B cell (primary cell): ENCODE measurements around the gene PDE4B. TPM values are rescaled to one million over a fixed set of nuclear protein-coding genes. Genes with fewer than 3 reads are reported as not detected.

Experiments used
- ATAC-seq: fragments of 200-7000 bp; cut with Tn5 transposase; one replicate; pipeline ENCODE4 v1.10.0; 2021; ENCODE audit warnings: low read depth, mild to moderate bottlenecking, moderate number of reproducible peaks, moderate library complexity
- CTCF ChIA-PET: fragments of 350-600 bp; sonication (Branson Sonifier 250); formaldehyde crosslinking; loops from one replicate; lab custom pipeline; 2021; ENCODE audit warnings: antibody characterized with exemption, inconsistent platforms; lab: Charles Lee
- POLR2A ChIA-PET: fragments of 350-600 bp; sonication (Branson Sonifier 250); formaldehyde crosslinking; loops from one replicate; lab custom pipeline; 2021; ENCODE audit warnings: antibody characterized with exemption; lab: Charles Lee
- DNase-seq: peaks from one replicate; pipeline ENCODE4 v3.0.0; 2013
- H2AFZ ChIP-seq: 2 replicates; pipeline ENCODE4 v1.6.1; 2012; ENCODE audit warnings: mild to moderate bottlenecking, low read depth, low read length; ENCODE audit not compliant: insufficient read depth, poor library complexity, severe bottlenecking
- H3K27ac ChIP-seq, 2 donors: 1 replicate in 1 of 2; 2 replicates in 1 of 2; pipeline ENCODE4 v1.5.1; 2012 to 2013; ENCODE audit warnings: low read length in 2 of 2, mild to moderate bottlenecking in 2 of 2, moderate library complexity in 1 of 2
- H3K27me3 ChIP-seq, 4 experiments: fragments of 200-600 bp in 1 of 4; sonication (generic) in 1 of 4; replicated peaks in 1 of 4; 1 replicate in 2 of 4; 2 replicates in 2 of 4; pipeline versions ENCODE4 v1.6.1 to v1.7.0; 2013 to 2016; ENCODE audit warnings: low read length in 3 of 4, mild to moderate bottlenecking in 2 of 4, mixed read lengths in 1 of 4, moderate library complexity in 1 of 4; ENCODE audit not compliant: insufficient read depth in 4 of 4, control insufficient read depth in 3 of 4; ENCODE audit errors: control extremely low read depth in 1 of 4
- H3K36me3 ChIP-seq, 2 experiments: replicated peaks in 1 of 2; 1 replicate in 1 of 2; 2 replicates in 1 of 2; pipeline versions ENCODE4 v1.6.1 to v1.7.1; 2013; ENCODE audit warnings: low read length in 1 of 2; ENCODE audit not compliant: insufficient read depth in 2 of 2, control insufficient read depth in 1 of 2; ENCODE audit errors: control extremely low read depth in 1 of 2, extremely low read depth in 1 of 2
- H3K4me1 ChIP-seq, 2 donors: fragments of 200-600 bp in 1 of 2; sonication (generic) in 1 of 2; 1 replicate in 1 of 2; 2 replicates in 1 of 2; pipeline versions ENCODE4 v1.5.1 to v1.6.1; 2013 to 2017; ENCODE audit warnings: low read length in 2 of 2; ENCODE audit not compliant: control insufficient read depth in 2 of 2, insufficient read depth in 2 of 2
- H3K4me2 ChIP-seq: replicated peaks from 2 replicates; pipeline ENCODE3; 2012; ENCODE audit warnings: mild to moderate bottlenecking, low read depth, low read length; ENCODE audit not compliant: poor library complexity, severe bottlenecking
- H3K4me3 ChIP-seq, 5 experiments: fragments of 200-600 bp in 1 of 5; sonication (generic) in 1 of 5; 1 replicate in 3 of 5; 2 replicates in 2 of 5; pipeline versions ENCODE4 v1.5.1 to v1.7.0; 2011 to 2016; ENCODE audit warnings: low read length in 4 of 5, mild to moderate bottlenecking in 4 of 5, low read depth in 2 of 5, control low read depth in 1 of 5, moderate library complexity in 1 of 5; ENCODE audit not compliant: insufficient read depth in 1 of 5; ENCODE audit errors: control extremely low read depth in 1 of 5, extremely low read depth in 1 of 5
- H3K79me2 ChIP-seq: fragments of 200-600 bp; sonication (generic); one replicate; pipeline ENCODE4 v1.6.0; 2016; ENCODE audit warnings: low read length; ENCODE audit not compliant: control insufficient read depth, insufficient read depth
- H3K9ac ChIP-seq: fragments of 200-600 bp; sonication (generic); 2 replicates; pipeline ENCODE4 v1.6.1; 2017; ENCODE audit warnings: mild to moderate bottlenecking, low read length, moderate library complexity
- H3K9me3 ChIP-seq, 3 donors: one replicate each; pipeline versions ENCODE4 v1.6.1 to v1.7.1; 2013; ENCODE audit warnings: low read length in 2 of 3; ENCODE audit not compliant: control insufficient read depth in 2 of 3, insufficient read depth in 1 of 3; ENCODE audit errors: control extremely low read depth in 1 of 3
- H4K20me1 ChIP-seq: 2 replicates; pipeline ENCODE4 v1.6.0; 2012; ENCODE audit warnings: mild to moderate bottlenecking, low read length; ENCODE audit not compliant: insufficient read depth, control insufficient read depth, poor library complexity, severe bottlenecking
- H3K27ac Mint-ChIP-seq: one replicate; pipeline ENCODE4 v1.8.0; 2021; ENCODE audit warnings: mixed read lengths
- H3K27me3 Mint-ChIP-seq: one replicate; pipeline ENCODE4 v1.8.0; 2021; ENCODE audit warnings: mixed read lengths
- H3K4me1 Mint-ChIP-seq: one replicate; pipeline ENCODE4 v1.8.0; 2021; ENCODE audit warnings: mixed read lengths
- H3K4me3 Mint-ChIP-seq: one replicate; pipeline ENCODE4 v1.8.0; 2021; ENCODE audit warnings: mixed read lengths
- H3K9me3 Mint-ChIP-seq: one replicate; pipeline ENCODE4 v1.8.0; 2022; ENCODE audit warnings: mixed read lengths; ENCODE audit not compliant: insufficient read depth
- EZH2 ChIP-seq: IDR thresholded peaks from 2 replicates; pipeline ENCODE4 v1.6.1; 2012; ENCODE audit warnings: borderline replicate concordance, low read depth, mild to moderate bottlenecking, moderate library complexity, low read length; ENCODE audit not compliant: insufficient read depth, poor library complexity, severe bottlenecking
- WGBS: methylation state at CpG from one replicate; pipeline ENCODE4 v1.1.5; 2013; ENCODE audit warnings: missing lambda C conversion rate; ENCODE audit not compliant: insufficient coverage; 5-methylcytosine and 5-hydroxymethylcytosine counted together
- intact Hi-C: fragments of 100-400 bp; cut with micrococcal nuclease; formaldehyde crosslinking; loops from one replicate; pipeline ENCODE4 v1.10.0; 2022
- polyA plus RNA-seq: library from polyadenylated mRNA; depleted of rRNA; stranded (reverse); fragments of >200 nt; gene quantifications from 2 replicates; pipeline ENCODE4 v1.2.3, GENCODE V29; 2012
- total RNA-seq, 2 donors: library from RNA; stranded (reverse); fragments of 120-200 nt in 1 of 2; gene quantifications; 1 replicate in 1 of 2; 2 replicates in 1 of 2; pipeline versions ENCODE4 v1.2.3 to v1.2.4, GENCODE V29; 2013 to 2022
- TF ChIP-seq, protein P1 (sequence below): fragments of 200-600 bp; IDR thresholded peaks from one replicate; pipeline ENCODE4 v1.8.0; 2022; ENCODE audit warnings: antibody characterized with exemption, mild to moderate bottlenecking

The PDE4B gene
- total and polyA plus RNA-seq, 2 donors (not counting 1 experiment from before 2014, with no cell fraction given) = 63.7 to 242 TPM

DNA sequence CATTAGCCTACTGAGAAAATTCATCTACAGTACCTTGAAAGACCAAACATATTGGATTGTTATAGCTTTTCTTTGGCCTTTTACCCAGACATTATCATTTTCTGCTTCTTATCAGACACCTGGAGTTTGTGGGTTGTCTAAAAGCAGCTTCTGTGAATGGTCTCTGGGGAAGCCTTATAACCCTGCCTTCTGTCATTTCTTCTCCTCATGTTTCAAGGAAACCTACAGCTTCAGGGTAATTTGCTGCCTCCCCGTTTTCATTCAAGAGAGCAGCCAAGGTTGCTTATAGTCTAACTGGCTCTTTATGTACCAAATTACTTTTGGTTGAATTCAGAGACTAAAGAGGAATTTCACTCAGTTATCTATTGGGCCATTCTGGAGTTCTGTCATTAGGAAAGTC is 453.0 kb downstream of the PDE4B start:
- no peak for DNase-seq
- no peak for ATAC-seq
- Histone ChIP-seq H2AFZ (no peak overlapping the region), H3K4me2 (no peak overlapping the region), H3K9ac (no peak overlapping the region), H3K4me1 (no peaks in the 10 kb centered on the region), H3K4me3 (no peak overlapping the region), H3K79me2 (no peaks in the 10 kb centered on the region), H3K9me3 (no peaks in the 10 kb centered on the region), H3K27ac (no peak overlapping the region), H3K27me3 (no peaks in the 10 kb centered on the region), H3K36me3 (no peaks in the 10 kb centered on the region), H4K20me1 (no peaks in the 10 kb centered on the region)
- H3K4me1 Mint-ChIP-seq = peaks cover 7% of the 10 kb centered on the region
- H3K9me3 Mint-ChIP-seq = no peaks in the 10 kb centered on the region
- WGBS = no CpG with 5 or more reads among the region's 1 CpG
- TF ChIP-seq, protein P1, sequence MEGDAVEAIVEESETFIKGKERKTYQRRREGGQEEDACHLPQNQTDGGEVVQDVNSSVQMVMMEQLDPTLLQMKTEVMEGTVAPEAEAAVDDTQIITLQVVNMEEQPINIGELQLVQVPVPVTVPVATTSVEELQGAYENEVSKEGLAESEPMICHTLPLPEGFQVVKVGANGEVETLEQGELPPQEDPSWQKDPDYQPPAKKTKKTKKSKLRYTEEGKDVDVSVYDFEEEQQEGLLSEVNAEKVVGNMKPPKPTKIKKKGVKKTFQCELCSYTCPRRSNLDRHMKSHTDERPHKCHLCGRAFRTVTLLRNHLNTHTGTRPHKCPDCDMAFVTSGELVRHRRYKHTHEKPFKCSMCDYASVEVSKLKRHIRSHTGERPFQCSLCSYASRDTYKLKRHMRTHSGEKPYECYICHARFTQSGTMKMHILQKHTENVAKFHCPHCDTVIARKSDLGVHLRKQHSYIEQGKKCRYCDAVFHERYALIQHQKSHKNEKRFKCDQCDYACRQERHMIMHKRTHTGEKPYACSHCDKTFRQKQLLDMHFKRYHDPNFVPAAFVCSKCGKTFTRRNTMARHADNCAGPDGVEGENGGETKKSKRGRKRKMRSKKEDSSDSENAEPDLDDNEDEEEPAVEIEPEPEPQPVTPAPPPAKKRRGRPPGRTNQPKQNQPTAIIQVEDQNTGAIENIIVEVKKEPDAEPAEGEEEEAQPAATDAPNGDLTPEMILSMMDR = no peak
- no peak for TF ChIP-seq EZH2
- H3K27me3 Mint-ChIP-seq = peaks cover 11% of the 10 kb centered on the region
- H3K27ac Mint-ChIP-seq = no peak overlapping the region
- no peak overlapping the region for H3K4me3 Mint-ChIP-seq
- intact Hi-C loops = loop anchor here (10.0 kb wide), 2 partner anchors 821 to 1571 kb away; partner anchors contain the start of genes LEPR and LEPROT
- CTCF ChIA-PET = interaction anchor here (1.3 to 23.9 kb wide), 5 partner anchors 8 to 289 kb away, joined by 3 to 572 read pairs (median 108); no protein-coding TSS in a partner anchor
- POLR2A ChIA-PET = no interaction called here
